GM12892 (cell line): ENCODE data around the gene GAK.

Experiments
- DNase-seq: peaks from one replicate; pipeline ENCODE4 v3.0.0; 2011; ENCODE audit not compliant: insufficient read length
- FAIRE-seq: peaks from 2 replicates; lab custom pipeline; 2011; peaks lifted over from hg19 to GRCh38; lab: Jason Lieb, UNC
- POLR2A ChIP-seq: IDR thresholded peaks from 2 replicates; pipeline ENCODE4 v1.6.1; 2011; ENCODE audit warnings: low read depth, low read length, control low read depth
- POLR2AphosphoS5 ChIP-seq: IDR thresholded peaks from 2 replicates; pipeline ENCODE4 v1.6.1; 2011; ENCODE audit warnings: low read depth, low read length, control low read depth
- TAF1 ChIP-seq: IDR thresholded peaks from 2 replicates; pipeline ENCODE4 v1.6.1; 2011; ENCODE audit warnings: low read depth, mild to moderate bottlenecking, control low read depth, low read length, borderline replicate concordance

Gene GAK

DNA sequence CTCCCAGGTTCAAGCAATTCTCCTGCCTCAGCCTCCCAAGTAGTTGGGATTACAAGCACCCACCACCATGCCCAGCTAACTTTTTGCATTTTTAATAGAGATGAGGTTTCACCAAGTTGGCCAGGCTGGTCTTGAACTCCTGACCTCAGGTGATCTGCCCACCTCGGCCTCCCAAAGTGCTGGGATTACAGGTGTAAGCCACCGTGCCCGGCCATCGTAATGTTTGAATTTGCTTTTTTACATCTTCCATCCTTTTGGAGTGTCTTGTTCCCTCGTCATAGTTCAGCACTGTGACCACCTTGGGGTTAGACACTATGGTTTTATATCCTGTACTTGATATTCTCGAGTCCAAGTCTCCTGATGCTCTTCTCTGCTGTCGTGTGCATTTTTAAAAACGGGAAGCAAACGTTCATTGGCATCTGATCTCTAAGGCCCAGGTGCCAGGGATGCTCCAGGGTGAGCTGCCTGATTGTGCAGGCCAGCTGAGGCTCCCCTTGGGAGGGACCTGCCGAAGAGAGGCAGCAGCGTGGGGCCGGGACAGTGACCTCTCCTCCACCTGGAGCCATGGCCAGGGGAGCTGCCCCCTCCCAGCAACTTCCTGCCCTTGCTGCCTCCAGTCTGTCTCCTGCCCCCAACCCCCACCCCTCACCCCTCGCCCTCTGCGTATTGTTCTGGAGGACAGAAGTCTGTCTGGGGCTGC is 24.6 kb upstream of the GAK start:
- TF ChIP-seq POLR2A (no peak), POLR2AphosphoS5 (no peak), TAF1 (no peak)
- FAIRE-seq = no peak
- DNase-seq = peak; percentile 9

DNA sequence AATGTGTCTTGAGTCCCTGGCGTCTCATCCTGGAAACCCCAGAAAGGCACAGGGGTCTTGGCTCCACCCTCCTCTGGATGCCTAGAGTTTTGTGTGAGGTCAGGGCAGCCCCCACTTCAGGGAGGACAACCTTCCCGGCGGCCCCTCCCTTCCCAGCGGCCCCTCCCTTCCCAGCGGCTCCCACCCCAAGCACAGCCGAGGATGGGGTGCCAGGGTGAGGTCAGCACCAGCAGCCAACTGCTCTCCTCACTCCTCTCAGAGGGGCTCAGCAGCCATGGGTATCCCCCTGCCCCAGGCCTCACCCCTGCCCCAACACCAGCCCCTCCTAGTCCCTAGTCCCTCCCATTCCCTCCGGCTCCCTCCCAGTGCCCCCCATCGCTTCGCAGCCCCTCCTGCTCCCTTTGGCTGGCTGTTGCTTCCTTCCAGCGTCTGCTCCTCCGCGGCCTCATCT is 23.8 kb upstream of the GAK start:
- TF ChIP-seq TAF1 (no peak), POLR2AphosphoS5 (no peak), POLR2A (no peak)
- DNase-seq = peak; percentile 3
- no peak for FAIRE-seq

DNA sequence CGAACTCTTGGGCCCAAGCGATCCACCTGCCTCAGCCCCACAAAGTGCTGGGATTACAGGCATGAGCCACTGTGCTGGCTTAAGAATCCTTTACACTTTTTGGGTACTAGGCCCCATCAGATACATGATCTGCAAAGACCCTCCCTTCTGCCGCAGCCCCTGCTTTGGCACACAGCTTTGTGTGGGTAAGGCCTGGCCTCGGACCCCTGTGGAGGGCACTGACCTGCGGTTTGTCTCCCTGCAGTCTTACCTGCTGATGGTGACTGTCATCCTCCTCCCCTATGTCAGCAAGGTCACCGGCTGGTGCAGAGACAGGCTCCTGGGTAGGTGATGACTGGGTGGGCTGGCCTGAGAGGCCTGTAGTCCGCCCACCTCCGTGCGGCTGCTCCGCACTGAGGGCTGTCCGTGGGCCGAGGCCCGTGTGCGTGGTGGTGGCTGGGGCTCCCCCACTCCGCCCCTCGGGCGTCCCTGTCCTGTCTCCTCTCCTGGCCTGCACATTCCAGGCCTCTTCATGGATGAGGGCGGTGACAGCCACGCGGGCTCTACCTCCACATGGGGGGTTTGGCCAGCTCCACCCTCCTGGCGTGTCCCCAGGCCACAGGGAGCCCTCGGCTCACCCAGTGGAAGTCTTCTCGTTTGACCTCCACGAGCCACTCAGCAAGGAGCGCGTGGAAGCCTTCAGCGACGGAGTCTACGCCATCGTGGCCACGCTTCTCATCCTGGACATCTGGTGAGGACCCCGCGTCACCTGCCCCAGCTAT is 23.2 kb upstream of the GAK start:
- FAIRE-seq (no peak), DNase-seq (peak; percentile 10)
- TF ChIP-seq POLR2AphosphoS5 (no peak), TAF1 (no peak), POLR2A (no peak)

DNA sequence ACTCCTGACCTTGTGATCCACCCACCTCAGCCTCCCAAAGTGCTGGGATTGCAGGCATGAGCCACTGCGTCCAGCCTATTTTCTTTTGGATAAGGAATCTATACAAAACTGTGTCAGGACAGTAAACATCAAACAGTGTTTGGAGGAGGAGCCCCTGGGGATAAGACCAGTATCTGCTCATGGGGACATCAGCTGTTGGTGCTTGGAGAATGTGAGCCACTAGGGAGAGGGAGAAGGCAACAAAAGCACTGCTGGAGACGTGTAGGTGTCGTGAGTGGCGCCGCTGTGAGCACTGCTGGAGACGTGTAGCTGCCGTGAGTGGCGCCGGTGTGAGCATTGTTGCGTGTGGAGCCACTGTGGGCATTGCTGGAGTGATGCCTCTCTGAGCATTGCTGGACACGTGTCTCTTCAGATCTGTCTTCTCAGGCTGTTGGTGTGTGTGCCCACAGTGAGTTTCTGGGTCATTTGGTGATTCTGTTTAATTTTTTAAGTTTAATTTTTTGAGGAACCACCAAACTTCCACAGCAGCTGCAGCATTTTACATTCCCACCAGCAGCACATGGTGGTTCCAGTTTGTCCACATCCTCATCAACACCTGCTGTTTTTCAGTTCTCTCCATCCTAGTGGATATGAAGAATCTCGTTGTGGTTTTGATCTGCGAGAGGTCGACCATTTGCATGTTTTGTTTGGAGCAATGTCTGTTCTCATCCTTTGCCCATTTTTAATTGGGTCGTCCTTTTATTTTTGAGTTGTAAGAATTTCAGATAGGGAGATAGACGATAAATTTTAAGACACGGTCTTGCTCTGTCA is 22.3 kb upstream of the GAK start:
- DNase-seq = no peak
- no peak for TF ChIP-seq POLR2AphosphoS5
- no peak for TF ChIP-seq POLR2A
- no peak for TF ChIP-seq TAF1
- no peak for FAIRE-seq

DNA sequence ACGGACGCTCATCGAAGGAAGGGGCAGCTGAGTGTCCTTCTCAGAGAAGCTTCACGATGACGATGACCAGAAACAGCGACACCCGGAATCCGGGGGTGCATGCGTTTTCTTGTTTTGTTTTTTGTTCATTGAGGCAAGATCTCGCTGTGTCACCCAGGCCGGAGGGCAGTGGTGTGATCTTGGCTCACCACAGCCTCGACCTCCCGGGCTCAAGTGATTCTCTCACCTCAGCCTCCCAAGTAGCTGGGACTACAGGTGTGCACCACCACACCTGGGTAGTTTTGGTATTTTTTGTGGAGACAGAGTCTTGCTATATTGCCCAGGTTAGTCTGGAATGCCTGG is 21.4 kb upstream of the GAK start:
- DNase-seq (no peak), FAIRE-seq (no peak)

DNA sequence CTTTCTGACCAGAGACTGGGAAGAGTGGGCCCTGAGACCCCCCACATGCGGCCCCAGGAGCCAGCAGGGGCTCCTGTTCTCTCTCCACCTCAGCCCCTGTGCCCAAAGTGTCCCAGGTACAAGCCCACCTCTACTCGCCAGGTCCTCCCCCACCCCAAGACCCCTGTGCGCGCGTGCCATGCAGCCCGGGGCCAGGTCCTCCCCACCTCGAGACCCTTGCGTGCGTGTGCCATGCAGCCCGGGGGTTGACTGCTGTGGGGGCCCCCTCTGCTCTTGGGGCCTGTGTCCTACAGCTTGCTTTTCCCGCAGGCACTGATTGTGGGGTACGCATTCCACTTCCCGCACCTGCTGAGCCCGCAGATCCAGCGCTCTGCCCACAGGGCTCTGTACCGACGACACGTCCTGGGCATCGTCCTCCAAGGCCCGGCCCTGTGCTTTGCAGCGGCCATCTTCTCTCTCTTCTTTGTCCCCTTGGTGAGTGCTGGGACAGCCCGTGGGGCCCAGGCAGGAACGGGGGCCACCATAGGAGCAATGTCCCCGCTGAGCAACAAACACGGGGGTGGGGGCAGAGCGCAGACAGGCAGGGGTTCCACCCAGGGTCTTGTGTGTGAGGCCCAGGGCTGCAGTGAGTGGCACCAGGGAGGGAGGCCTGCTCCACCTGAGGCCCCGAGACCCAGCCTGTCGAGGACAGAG is 20.9 kb upstream of the GAK start:
- DNase-seq = peak; percentile 15
- TF ChIP-seq TAF1 (no peak), POLR2AphosphoS5 (no peak), POLR2A (no peak)
- no peak for FAIRE-seq

More for the DNA sequence above, 21.4 kb upstream of the GAK start:
- TF ChIP-seq POLR2A = no peak
- TF ChIP-seq TAF1 = no peak
- TF ChIP-seq POLR2AphosphoS5 = no peak

DNA sequence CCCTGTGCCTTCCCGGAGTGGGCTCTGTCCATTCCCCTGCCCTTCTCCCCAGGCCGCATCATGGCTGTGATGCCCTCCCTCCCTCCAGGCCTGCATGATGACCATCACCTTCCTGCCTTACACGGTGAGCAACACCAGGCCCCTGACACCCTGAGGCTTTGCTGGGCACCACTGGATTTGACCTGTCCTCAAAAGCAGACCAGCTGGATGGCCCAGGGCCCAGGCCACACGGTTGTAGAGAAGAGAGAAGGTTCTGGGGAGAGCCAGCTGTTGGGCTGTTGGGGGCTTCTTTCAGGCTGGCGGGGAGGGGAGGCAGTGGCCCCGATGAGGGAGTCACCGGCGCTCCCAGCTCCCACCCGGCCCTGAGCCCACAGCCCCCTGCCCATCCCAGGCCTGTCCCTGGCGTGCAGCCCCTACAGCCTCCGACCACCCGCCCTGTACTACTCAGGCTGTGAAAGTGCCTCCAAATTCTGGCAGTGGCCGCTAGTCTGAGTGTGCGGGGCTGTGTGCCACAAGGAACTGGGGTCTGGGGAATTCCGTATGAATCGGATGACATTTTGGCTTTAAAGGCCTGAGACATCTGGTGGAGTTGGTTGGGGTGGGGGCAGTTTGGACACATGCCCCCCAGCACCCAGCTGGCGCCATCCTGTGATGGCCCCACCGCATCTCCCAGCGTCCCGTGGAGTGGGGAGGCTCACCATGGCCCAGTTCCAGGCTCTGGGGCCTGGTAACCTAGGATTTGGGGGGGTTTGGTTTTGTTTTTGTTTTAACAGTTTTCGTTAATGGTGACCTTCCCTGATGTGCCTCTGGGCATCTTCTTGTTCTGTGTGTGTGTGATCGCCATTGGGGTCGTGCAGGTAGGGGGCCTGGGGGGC is 19.7 kb upstream of the GAK start:
- DNase-seq (no peak), FAIRE-seq (no peak)
- TF ChIP-seq TAF1 (no peak), POLR2AphosphoS5 (no peak), POLR2A (no peak)

DNA sequence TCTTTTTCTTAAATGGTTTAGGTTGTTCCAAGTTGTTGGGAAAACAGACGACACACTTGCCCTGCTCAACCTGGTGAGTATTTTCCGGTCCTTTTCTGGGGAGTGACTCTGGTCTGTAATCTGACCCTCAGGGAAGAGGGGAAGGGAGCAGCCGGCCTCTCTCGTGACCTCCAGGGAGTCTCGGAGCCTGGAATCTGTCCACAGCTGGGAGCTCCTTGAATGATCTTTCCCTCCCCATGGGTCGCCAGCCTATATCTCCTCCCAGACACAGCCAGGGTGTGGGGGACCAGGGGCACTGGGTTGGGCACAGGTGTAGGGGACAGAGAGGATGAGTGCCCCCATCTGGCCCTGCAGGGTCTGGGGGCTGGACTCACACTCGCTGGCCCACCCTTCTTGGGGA is 19.1 kb upstream of the GAK start:
- TF ChIP-seq TAF1 (no peak), POLR2A (no peak), POLR2AphosphoS5 (no peak)
- DNase-seq = peak; percentile 15
- FAIRE-seq = no peak

DNA sequence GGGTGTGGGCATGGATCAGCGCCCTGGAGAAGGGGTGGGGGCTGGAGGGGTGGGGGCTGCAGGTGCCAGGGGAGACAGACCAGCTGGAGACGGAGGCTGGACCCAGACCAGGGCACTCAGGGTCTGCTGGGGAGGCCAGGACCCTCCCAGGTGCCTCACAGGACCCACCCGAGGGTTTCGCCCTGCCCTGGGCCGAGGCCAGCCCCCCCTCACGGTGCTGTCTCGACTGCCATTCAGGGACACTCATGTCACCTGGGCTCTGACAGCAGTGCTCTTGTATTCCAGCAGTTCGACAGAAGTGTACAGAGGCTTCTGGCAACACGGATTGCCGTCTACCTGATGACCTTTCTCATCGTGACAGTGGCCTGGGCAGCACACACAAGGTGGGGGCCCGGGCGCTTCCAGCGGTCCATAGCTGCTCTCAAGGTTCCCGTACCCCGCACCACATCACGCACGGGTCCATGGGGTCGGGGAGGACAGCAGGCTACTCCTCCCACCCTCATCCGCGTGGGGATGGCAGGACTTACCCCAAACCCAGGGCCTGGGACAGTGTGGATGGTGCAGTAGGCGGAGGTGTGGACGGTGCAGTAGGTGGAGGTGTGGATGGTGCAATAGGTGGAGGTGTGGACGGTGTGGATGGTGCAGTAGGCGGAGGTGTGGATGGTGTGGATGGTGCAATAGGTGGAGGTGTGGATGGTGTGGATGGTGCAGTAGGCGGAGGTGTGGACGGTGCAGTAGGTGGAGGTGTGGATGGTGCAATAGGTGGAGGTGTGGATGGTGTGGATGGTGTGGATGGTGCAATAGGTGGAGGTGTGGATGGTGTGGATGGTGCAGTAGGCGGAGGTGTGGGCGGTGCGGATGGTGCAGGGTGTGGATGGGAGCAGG is 18.3 kb upstream of the GAK start:
- peak; percentile 14 for DNase-seq
- FAIRE-seq = no peak
- TF ChIP-seq TAF1 (no peak), POLR2A (no peak), POLR2AphosphoS5 (no peak)

DNA sequence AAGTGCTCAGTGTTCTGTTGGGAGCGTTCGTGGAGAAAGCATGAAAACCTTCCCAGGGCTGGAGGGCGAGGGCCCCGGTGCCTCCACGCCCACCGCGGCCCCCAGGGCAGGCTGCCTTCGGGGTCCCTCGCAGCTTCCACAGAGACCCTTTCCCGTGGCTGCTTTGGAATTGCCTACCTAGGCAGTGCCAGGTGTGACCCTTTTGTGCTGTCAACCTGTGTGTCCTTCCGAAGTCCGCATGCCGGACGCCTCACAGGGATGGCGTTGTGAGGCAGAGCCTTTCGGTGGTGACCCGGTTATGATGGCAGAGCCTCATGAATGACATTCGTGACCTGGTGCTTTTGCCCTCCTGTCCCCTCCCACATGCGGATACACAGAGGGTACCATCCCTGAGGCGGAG is 17.5 kb upstream of the GAK start:
- DNase-seq = no peak
- no peak for FAIRE-seq
- TF ChIP-seq POLR2AphosphoS5 = no peak
- TF ChIP-seq TAF1 = no peak
- TF ChIP-seq POLR2A = no peak

DNA sequence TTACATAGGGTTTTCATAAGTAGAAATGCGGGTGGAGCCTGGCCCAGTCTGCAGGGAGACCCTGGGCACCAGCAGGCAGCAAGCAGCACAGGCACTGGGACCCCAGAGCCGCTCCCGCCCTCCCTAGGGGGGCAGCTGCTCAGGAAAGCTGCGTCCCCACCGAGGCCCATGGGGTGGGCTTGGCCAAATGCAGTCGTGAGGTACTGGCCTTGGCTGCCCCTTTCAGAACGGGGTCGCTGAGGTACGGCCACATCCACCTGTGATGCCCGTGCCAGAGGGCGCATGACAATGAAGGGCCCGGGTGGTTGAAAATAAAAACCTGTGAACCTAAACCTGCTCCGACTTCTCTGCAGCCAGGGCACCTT is 16.8 kb upstream of the GAK start:
- DNase-seq (peak; percentile 14), FAIRE-seq (no peak)
- TF ChIP-seq POLR2AphosphoS5 (no peak), POLR2A (no peak), TAF1 (no peak)
